Measurements from ENCODE around the gene GPR137C. TPM values are rescaled to one million over a fixed set of nuclear protein-coding genes. Genes with fewer than 3 reads are reported as not detected.

GPR137C gene
- total and polyA plus RNA-seq, 3 donors from 2014 or later = 2.9 to 9.4 (median 7.1) TPM

DNA sequence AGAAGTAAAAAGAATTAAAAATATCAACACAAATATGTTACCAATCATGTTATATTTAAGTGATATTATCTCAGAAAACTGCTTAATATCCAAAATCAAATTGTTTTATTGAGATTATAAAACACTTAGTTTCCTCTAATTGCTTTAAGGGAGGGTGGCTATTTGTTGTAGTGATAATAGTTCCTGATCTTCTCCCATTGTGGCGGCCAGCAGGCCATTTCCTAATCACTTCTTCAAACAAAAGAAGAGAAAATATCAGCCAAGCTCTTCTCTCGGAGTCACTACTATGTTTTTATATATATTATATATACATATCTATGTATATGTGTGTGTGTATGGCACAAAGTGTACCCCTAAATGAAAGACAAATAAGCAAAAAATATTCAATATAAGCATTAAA, 111.2 kb downstream of the GPR137C start:
- Histone ChIP-seq H3K27me3 (no peaks in the 10 kb centered on the region), H3K9me3 (no peaks in the 10 kb centered on the region), H3K4me3 (no peak overlapping the region), H3K4me1 (no peaks in the 10 kb centered on the region), H3K36me3 (ENCODE audit: low read depth, missing control alignments) (no peaks in the 10 kb centered on the region), H3K27ac (no peak overlapping the region)
- 86 to 97% methylated on average over 2 of the region's 2 CpGs for WGBS, 2 donors
- no peak for DNase-seq
- intact Hi-C loops (cut with DNase I; ENCODE audit: low total_unique reads) = no loop called here
- TF ChIP-seq, protein P1, sequence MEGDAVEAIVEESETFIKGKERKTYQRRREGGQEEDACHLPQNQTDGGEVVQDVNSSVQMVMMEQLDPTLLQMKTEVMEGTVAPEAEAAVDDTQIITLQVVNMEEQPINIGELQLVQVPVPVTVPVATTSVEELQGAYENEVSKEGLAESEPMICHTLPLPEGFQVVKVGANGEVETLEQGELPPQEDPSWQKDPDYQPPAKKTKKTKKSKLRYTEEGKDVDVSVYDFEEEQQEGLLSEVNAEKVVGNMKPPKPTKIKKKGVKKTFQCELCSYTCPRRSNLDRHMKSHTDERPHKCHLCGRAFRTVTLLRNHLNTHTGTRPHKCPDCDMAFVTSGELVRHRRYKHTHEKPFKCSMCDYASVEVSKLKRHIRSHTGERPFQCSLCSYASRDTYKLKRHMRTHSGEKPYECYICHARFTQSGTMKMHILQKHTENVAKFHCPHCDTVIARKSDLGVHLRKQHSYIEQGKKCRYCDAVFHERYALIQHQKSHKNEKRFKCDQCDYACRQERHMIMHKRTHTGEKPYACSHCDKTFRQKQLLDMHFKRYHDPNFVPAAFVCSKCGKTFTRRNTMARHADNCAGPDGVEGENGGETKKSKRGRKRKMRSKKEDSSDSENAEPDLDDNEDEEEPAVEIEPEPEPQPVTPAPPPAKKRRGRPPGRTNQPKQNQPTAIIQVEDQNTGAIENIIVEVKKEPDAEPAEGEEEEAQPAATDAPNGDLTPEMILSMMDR (IDR thresholded peaks at IDR 0.05) = no peak
- TF ChIP-seq POLR2A (IDR thresholded peaks at IDR 0.05) = no peak

DNA sequence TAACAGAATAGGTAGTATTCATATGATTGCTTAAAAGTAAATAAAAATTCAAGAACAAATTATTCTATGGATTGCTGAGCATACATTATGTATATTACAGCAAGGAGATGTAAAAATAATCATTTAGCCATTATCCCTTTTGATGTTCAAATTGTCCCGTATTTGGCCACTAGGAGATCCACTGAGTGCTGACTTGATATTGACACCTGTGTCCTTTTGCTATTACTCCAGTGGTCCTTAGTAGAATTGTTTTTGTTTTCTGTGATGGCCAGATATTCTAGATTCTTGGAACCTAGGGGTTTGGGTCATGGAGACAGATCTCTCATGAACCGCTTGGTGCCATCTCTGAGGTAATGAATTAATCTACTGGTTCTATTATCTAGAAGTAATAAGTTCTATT, 126.0 kb downstream of the GPR137C start:
- no peaks in the 10 kb centered on the region for H3K4me1 ChIP-seq
- H3K9me3 ChIP-seq = no peaks in the 10 kb centered on the region
- H3K4me3 ChIP-seq = no peak overlapping the region
- H3K36me3 ChIP-seq (ENCODE audit: low read depth, missing control alignments) = no peaks in the 10 kb centered on the region
- intact Hi-C loops (cut with DNase I; ENCODE audit: low total_unique reads) = no loop called here
- WGBS, 2 donors = 95 to 97% methylated on average over 2 of the region's 2 CpGs
- no peak for DNase-seq
- no peaks in the 10 kb centered on the region for H3K27me3 ChIP-seq
- TF ChIP-seq POLR2A (IDR thresholded peaks at IDR 0.05) = no peak
- TF ChIP-seq, protein P1 (IDR thresholded peaks at IDR 0.05) = peak in 2 of 3 experiments; percentile 12 to 26
- no peak overlapping the region for H3K27ac ChIP-seq

DNA sequence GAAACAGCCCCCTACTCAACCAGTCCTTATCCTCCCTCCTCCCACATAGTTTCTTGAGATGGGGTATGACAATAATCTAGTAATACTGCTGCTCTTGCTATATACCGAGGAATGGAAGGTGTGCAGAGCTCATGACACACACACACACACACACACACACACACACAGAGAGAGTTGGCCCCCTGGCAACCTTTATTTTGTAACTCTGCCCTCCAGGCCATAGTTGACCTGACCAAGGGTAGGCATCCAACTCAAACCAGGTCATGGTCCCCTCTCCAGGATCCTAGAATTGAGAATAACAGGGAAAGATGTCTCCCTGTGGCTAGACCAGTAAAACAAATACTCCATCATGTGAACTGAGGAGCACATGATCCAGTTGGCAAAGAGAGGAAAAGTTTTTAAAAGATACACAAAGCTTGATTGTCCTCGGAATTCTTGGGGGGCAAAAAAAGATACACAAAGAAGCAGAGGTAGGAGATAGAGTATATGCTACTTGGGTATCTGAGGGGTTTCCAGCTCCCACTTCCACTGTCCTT, 131.4 kb downstream of the GPR137C start:
- WGBS, 2 donors = 76 to 80% methylated on average over 2 of the region's 2 CpGs
- no peak for DNase-seq
- Histone ChIP-seq H3K4me1 (no peaks in the 10 kb centered on the region), H3K4me3 (no peak overlapping the region), H3K27ac (no peak overlapping the region), H3K9me3 (no peaks in the 10 kb centered on the region), H3K36me3 (ENCODE audit: low read depth, missing control alignments) (no peaks in the 10 kb centered on the region), H3K27me3 (no peaks in the 10 kb centered on the region)
- intact Hi-C loops (cut with DNase I; ENCODE audit: low total_unique reads) = no loop called here
- TF ChIP-seq POLR2A (IDR thresholded peaks at IDR 0.05) = no peak
- TF ChIP-seq, protein P1 (IDR thresholded peaks at IDR 0.05) = no peak

DNA sequence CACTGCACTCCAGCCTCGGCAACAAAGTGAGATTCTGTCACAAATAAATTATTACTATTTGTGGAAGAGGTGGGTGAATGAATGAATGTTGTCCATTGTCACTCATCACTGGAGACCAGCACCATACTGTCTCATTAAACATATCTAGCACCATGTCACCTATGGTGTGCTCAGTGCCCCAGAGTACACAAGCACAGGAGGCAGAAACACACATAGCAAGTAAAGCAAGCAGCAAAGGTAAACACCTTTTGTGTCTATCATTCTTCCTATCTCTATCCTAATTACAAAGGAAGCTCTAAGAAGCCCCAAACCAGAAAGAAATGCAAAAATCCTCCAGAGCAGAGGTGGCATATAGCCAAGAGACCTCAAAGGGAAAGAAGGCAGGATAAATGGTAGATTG, 133.5 kb downstream of the GPR137C start:
- DNase-seq = no peak
- H3K27ac ChIP-seq = no peak overlapping the region
- H3K36me3 ChIP-seq (ENCODE audit: low read depth, missing control alignments) = no peaks in the 10 kb centered on the region
- no peaks in the 10 kb centered on the region for H3K4me1 ChIP-seq
- TF ChIP-seq, protein P1 (IDR thresholded peaks at IDR 0.05) = no peak
- TF ChIP-seq POLR2A (IDR thresholded peaks at IDR 0.05) = no peak
- H3K9me3 ChIP-seq = no peaks in the 10 kb centered on the region
- no peaks in the 10 kb centered on the region for H3K27me3 ChIP-seq
- H3K4me3 ChIP-seq = no peak overlapping the region
- 100% methylated on average over 1 of the region's 1 CpG for WGBS, 2 donors
- intact Hi-C loops (cut with DNase I; ENCODE audit: low total_unique reads) = no loop called here

Other genes starting within 250 kb of the GPR137C start
- gene PTGER2, start 238.5 kb upstream of the GPR137C start, total RNA-seq = 1 to 10 TPM; 2.7 to 4.0 TPM
- 5.3 TPM for gene PTGER2, start 238.5 kb upstream of the GPR137C start, polyA plus RNA-seq (ENCODE audit: insufficient read depth, low read depth, low replicate concordance)
- 10 to 100 TPM; 15.8 to 21.5 TPM for gene TXNDC16, start 331 bp upstream of the GPR137C start, total RNA-seq
- 11.9 TPM for gene TXNDC16, start 331 bp upstream of the GPR137C start, polyA plus RNA-seq (ENCODE audit: insufficient read depth, low read depth, low replicate concordance)
- gene ERO1A, start 142.7 kb downstream of the GPR137C start, total RNA-seq = 10 to 100 TPM; 26.6 to 27.7 TPM
- gene ERO1A, start 142.7 kb downstream of the GPR137C start, polyA plus RNA-seq (ENCODE audit: insufficient read depth, low read depth, low replicate concordance) = 11.0 TPM
- gene PSMC6, start 154.4 kb downstream of the GPR137C start, total RNA-seq = 10 to 100 TPM; 59.0 to 75.9 TPM
- 45.0 TPM for gene PSMC6, start 154.4 kb downstream of the GPR137C start, polyA plus RNA-seq (ENCODE audit: insufficient read depth, low read depth, low replicate concordance)
- gene STYX, start 177.3 kb downstream of the GPR137C start, total RNA-seq = 10 to 100 TPM; 20.4 to 26.5 TPM
- 19.5 TPM for gene STYX, start 177.3 kb downstream of the GPR137C start, polyA plus RNA-seq (ENCODE audit: insufficient read depth, low read depth, low replicate concordance)
- 10 to 100 TPM; 18.7 to 19.9 TPM for gene GNPNAT1, start 238.8 kb downstream of the GPR137C start, total RNA-seq
- 37.6 TPM for gene GNPNAT1, start 238.8 kb downstream of the GPR137C start, polyA plus RNA-seq (ENCODE audit: insufficient read depth, low read depth, low replicate concordance)